Hematopoietic multipotent progenitor cell treated with erythropoietin and hydrocortisone succinate and interleukin-3 and kit ligand, for 8 days (in vitro differentiated cells): ENCODE measurements around the gene NR5A1.

Experiments used
- DNase-seq: peaks from one replicate; pipeline ENCODE4 v3.0.0-alpha.2; 2015

NR5A1 gene

GRCh38 chr9:124437086-124437485 is 70.1 kb downstream of the NR5A1 start:
- DNase-seq = no peak

GRCh38 chr9:124436320-124436719 is 70.9 kb downstream of the NR5A1 start:
- DNase-seq = no peak
